SU-DHL-6 (cell line): ENCODE results near the gene GPC1.

ENCODE experiments used
- H2AFZ ChIP-seq: fragments of 200-600 bp; sonication (generic); 2 replicates; pipeline ENCODE4 v1.6.1; 2014; ENCODE audit warnings: low read depth, mild to moderate bottlenecking, moderate library complexity, mixed read lengths, antibody characterized with exemption, low read length; ENCODE audit not compliant: severe bottlenecking
- H3F3A ChIP-seq: fragments of 200-600 bp; shearing (Covaris generic); 2 replicates; pipeline ENCODE4 v1.6.0; 2016; ENCODE audit warnings: antibody characterized with exemption, mild to moderate bottlenecking; ENCODE audit not compliant: insufficient read depth
- H3K27ac ChIP-seq: fragments of 200-600 bp; sonication (generic); 2 replicates; pipeline ENCODE4 v1.5.1; 2016; ENCODE audit warnings: low read depth, mild to moderate bottlenecking, low read length, moderate library complexity, mixed read lengths
- H3K27me3 ChIP-seq: fragments of 200-600 bp; sonication (generic), shearing (Covaris generic); 2 replicates; pipeline ENCODE4 v1.6.0; 2014; ENCODE audit warnings: mild to moderate bottlenecking, low read length
- H3K36me3 ChIP-seq: fragments of 200-600 bp; sonication (generic); 2 replicates; pipeline ENCODE4 v1.6.1; 2014; ENCODE audit warnings: mild to moderate bottlenecking, low read length, mixed read lengths
- H3K4me2 ChIP-seq: fragments of 300-600, 200-600 bp; shearing (Covaris generic), sonication (generic); 2 replicates; pipeline ENCODE4 v1.6.0; 2014; ENCODE audit warnings: low read length, low read depth, mild to moderate bottlenecking; ENCODE audit not compliant: poor library complexity, severe bottlenecking
- H3K4me3 ChIP-seq: fragments of 200-600 bp; sonication (generic); 2 replicates; pipeline ENCODE4 v1.5.1; 2014; ENCODE audit warnings: antibody characterized with exemption, low read length, mild to moderate bottlenecking, mixed read lengths; ENCODE audit not compliant: insufficient read depth, poor library complexity, severe bottlenecking
- H3K79me2 ChIP-seq: fragments of 200-600 bp; sonication (generic); 2 replicates; pipeline ENCODE4 v1.6.1; 2014; ENCODE audit warnings: mild to moderate bottlenecking, low read length, moderate library complexity; ENCODE audit not compliant: insufficient read depth
- H3K9ac ChIP-seq: fragments of 200-600 bp; sonication (generic); 2 replicates; pipeline ENCODE4 v1.7.0; 2014; ENCODE audit warnings: mild to moderate bottlenecking, low read length
- H3K9me2 ChIP-seq: fragments of 200-600 bp; sonication (generic); replicated peaks from 2 replicates; pipeline ENCODE4 v1.6.1; 2014; ENCODE audit warnings: low read length; ENCODE audit not compliant: insufficient read depth
- H3K9me3 ChIP-seq: fragments of 200-600 bp; sonication (generic); 2 replicates; pipeline ENCODE4 v1.6.1; 2014; ENCODE audit warnings: low read length, mixed read lengths; ENCODE audit not compliant: insufficient read depth
- H4K20me1 ChIP-seq: fragments of 200-600 bp; sonication (generic); 2 replicates; pipeline ENCODE4 v1.6.1; 2014; ENCODE audit warnings: low read depth, mild to moderate bottlenecking, antibody characterized with exemption, low read length, moderate library complexity, mixed read lengths
- EZH2phosphoT487 ChIP-seq: fragments of 200-600 bp; sonication (generic), shearing (Covaris generic); conservative IDR thresholded peaks from 2 replicates; pipeline ENCODE4 v1.6.1; 2018; ENCODE audit warnings: mild to moderate bottlenecking, antibody characterized with exemption, low read length, moderate library complexity, mixed read lengths
- TF ChIP-seq, protein P1 (sequence below): fragments of 200-600 bp; sonication (generic); IDR thresholded peaks from one replicate; pipeline ENCODE4 v1.5.1; 2017; ENCODE audit warnings: antibody characterized with exemption, mild to moderate bottlenecking, low read length, moderate library complexity; ENCODE audit not compliant: insufficient read depth, poor library complexity, severe bottlenecking

GPC1 gene

DNA sequence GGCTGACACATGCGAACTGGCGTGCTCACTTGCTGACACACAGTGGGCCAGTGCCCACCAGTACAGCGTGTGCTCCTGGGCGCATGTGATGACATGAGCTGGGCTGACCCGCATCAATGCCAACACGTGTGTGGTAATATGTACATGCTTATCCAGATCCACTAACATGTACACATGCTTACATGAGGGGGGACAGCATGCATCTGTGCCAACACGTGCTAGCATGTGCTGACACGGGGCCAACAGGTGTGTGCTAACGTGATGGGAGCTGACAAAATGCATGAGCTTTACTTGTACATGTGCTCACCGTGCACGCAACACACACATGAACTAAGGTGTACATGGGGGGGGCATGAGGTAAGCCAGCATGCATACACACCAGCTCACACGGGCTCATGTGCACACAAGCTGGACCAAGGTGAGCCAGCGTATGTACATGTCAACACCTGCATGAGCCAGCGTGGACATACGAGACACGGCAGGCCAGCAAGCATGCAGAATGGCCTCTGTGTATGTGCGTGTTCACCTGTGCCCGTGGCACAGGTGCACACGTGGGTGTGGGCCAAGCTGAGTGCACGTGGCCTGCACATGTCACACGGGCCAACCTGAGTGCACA is 28.5 kb downstream of the GPC1 start:
- no peaks in the 10 kb centered on the region for H3K27me3 ChIP-seq
- no peak overlapping the region for H2AFZ ChIP-seq
- TF ChIP-seq EZH2phosphoT487 = no peak
- TF ChIP-seq, protein P1, sequence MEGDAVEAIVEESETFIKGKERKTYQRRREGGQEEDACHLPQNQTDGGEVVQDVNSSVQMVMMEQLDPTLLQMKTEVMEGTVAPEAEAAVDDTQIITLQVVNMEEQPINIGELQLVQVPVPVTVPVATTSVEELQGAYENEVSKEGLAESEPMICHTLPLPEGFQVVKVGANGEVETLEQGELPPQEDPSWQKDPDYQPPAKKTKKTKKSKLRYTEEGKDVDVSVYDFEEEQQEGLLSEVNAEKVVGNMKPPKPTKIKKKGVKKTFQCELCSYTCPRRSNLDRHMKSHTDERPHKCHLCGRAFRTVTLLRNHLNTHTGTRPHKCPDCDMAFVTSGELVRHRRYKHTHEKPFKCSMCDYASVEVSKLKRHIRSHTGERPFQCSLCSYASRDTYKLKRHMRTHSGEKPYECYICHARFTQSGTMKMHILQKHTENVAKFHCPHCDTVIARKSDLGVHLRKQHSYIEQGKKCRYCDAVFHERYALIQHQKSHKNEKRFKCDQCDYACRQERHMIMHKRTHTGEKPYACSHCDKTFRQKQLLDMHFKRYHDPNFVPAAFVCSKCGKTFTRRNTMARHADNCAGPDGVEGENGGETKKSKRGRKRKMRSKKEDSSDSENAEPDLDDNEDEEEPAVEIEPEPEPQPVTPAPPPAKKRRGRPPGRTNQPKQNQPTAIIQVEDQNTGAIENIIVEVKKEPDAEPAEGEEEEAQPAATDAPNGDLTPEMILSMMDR = no peak
- no peaks in the 10 kb centered on the region for H3K9me3 ChIP-seq
- H3K9ac ChIP-seq = no peak overlapping the region
- H3K4me2 ChIP-seq = no peak overlapping the region
- H3K27ac ChIP-seq = no peak overlapping the region
- H3K4me3 ChIP-seq = no peak overlapping the region
- H3K79me2 ChIP-seq = no peaks in the 10 kb centered on the region
- H4K20me1 ChIP-seq = no peaks in the 10 kb centered on the region
- no peaks in the 10 kb centered on the region for H3K36me3 ChIP-seq
- no peaks in the 10 kb centered on the region for H3F3A ChIP-seq
- H3K9me2 ChIP-seq = no peaks in the 10 kb centered on the region

DNA sequence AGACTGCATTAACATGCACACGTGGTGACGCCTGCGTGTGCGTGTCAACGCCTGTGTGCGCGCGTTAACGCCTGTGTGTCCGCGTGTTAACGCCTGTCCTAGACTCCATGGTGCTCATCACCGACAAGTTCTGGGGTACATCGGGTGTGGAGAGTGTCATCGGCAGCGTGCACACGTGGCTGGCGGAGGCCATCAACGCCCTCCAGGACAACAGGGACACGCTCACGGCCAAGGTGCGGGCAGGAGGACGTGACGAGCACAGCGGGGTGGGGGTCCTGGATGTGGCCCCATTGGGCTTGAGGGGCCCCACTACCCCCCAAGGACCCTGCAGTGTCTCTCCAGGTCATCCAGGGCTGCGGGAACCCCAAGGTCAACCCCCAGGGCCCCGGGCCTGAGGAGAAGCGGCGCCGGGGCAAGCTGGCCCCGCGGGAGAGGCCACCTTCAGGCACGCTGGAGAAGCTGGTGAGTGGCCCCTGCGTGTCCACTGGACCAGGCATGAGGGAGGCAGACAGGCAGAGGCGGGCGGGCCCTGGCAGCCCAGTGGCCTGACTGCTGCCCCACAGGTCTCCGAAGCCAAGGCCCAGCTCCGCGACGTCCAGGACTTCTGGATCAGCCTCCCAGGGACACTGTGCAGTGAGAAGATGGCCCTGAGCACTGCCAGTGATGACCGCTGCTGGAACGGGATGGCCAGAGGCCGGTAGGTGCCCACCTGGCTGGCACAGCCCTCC is 29.2 kb downstream of the GPC1 start:
- Histone ChIP-seq H3K9me2 (no peaks in the 10 kb centered on the region), H3K27me3 (no peaks in the 10 kb centered on the region), H3F3A (no peaks in the 10 kb centered on the region), H2AFZ (no peak overlapping the region), H4K20me1 (no peaks in the 10 kb centered on the region), H3K36me3 (no peaks in the 10 kb centered on the region), H3K9me3 (no peaks in the 10 kb centered on the region), H3K79me2 (no peaks in the 10 kb centered on the region), H3K27ac (no peak overlapping the region), H3K4me2 (no peak overlapping the region), H3K9ac (no peak overlapping the region), H3K4me3 (no peak overlapping the region)
- no peak for TF ChIP-seq EZH2phosphoT487
- TF ChIP-seq, protein P1 = no peak

DNA sequence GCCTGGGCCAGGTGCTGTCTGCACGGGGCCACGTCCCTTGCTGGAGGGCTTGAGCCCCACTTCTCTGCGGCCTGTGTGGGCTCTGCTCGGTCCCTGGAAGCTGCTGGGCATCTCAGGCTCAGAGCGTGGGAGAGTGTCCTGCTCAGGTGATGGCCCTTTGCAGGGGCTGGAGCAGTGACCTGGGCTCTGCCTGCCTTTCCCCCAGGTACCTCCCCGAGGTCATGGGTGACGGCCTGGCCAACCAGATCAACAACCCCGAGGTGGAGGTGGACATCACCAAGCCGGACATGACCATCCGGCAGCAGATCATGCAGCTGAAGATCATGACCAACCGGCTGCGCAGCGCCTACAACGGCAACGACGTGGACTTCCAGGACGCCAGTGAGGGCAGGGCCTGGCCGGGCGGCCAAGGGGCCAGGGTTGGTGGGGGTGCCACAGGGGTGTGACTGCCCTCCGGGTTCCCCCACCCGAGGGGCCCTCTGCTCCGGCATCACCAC is 29.9 kb downstream of the GPC1 start:
- H3K79me2 ChIP-seq = no peaks in the 10 kb centered on the region
- no peaks in the 10 kb centered on the region for H3K36me3 ChIP-seq

More for the DNA sequence above, 29.9 kb downstream of the GPC1 start:
- Histone ChIP-seq H3K27ac (no peak overlapping the region), H3K4me3 (no peak overlapping the region), H3K9me3 (no peaks in the 10 kb centered on the region), H3K4me2 (no peak overlapping the region), H3K9me2 (no peaks in the 10 kb centered on the region), H4K20me1 (no peaks in the 10 kb centered on the region), H3K27me3 (no peaks in the 10 kb centered on the region), H2AFZ (no peak overlapping the region), H3K9ac (no peak overlapping the region), H3F3A (no peaks in the 10 kb centered on the region)
- TF ChIP-seq EZH2phosphoT487 = no peak
- TF ChIP-seq, protein P1 = no peak
